ENCODE results near the gene SORCS2. TPM values are rescaled to one million over a fixed set of nuclear protein-coding genes. Genes with fewer than 3 reads are reported as not detected.
A peak's percentile ranks its signal among the peaks of the same experiment; 100 is the strongest.

The SORCS2 gene
- total and polyA plus RNA-seq, 8 donors = 4.6 to 9.7 (median 7.2) TPM

- intact Hi-C loops (cut with DNase I) = no loop called here
- no peak for TF ChIP-seq CTCF (IDR thresholded peaks at IDR 0.05)
- H3K27me3 ChIP-seq = no peaks in the 10 kb centered on the region
- no peak overlapping the region for H3K4me3 ChIP-seq
- DNase-seq (peak in 2 of 4 donors; percentile 20 to 54), ATAC-seq (no peak)
- H3K9me3 ChIP-seq = no peaks in the 10 kb centered on the region
- no peak overlapping the region for H3K27ac ChIP-seq
- no peaks in the 10 kb centered on the region for H3K4me1 ChIP-seq
- no peaks in the 10 kb centered on the region for H3K36me3 ChIP-seq
Observed at GRCh38 chr4:7428261-7429068, 236.1 kb downstream of the SORCS2 start.

GRCh38 chr4:7429069-7429416, 236.7 kb downstream of the SORCS2 start:
- ATAC-seq (no peak), DNase-seq (peak in 2 of 4 donors; percentile 12 to 54)
- Histone ChIP-seq H3K27me3 (no peaks in the 10 kb centered on the region), H3K36me3 (no peaks in the 10 kb centered on the region), H3K4me3 (no peak overlapping the region), H3K4me1 (no peaks in the 10 kb centered on the region), H3K27ac (no peak overlapping the region), H3K9me3 (no peaks in the 10 kb centered on the region)
- intact Hi-C loops (cut with DNase I) = no loop called here
- no peak for TF ChIP-seq CTCF (IDR thresholded peaks at IDR 0.05)

- ATAC-seq (no peak), DNase-seq (peak in 2 of 4 donors; percentile 26 to 54)
- H3K4me3 ChIP-seq = no peak overlapping the region
- no peaks in the 10 kb centered on the region for H3K36me3 ChIP-seq
- H3K4me1 ChIP-seq = peaks cover 0 to 1% of the 10 kb centered on the region in 2 donors
- TF ChIP-seq CTCF (IDR thresholded peaks at IDR 0.05) = no peak
- H3K27ac ChIP-seq = no peak overlapping the region
- no peaks in the 10 kb centered on the region for H3K27me3 ChIP-seq
- intact Hi-C loops (cut with DNase I) = no loop called here
- no peaks in the 10 kb centered on the region for H3K9me3 ChIP-seq
Observed at GRCh38 chr4:7429601-7430078, 237.3 kb downstream of the SORCS2 start.

- H3K27me3 ChIP-seq = no peaks in the 10 kb centered on the region
- ATAC-seq = peak; percentile 27
- H3K4me1 ChIP-seq = peaks cover 5% of the 10 kb centered on the region in 2 donors
- H3K4me3 ChIP-seq = no peak overlapping the region
- no peaks in the 10 kb centered on the region for H3K36me3 ChIP-seq
- TF ChIP-seq CTCF (IDR thresholded peaks at IDR 0.05) = no peak
- H3K27ac ChIP-seq = no peak overlapping the region
- intact Hi-C loops (cut with DNase I) = no loop called here
- DNase-seq = peak in 2 of 4 donors; percentile 30 to 80
- no peaks in the 10 kb centered on the region for H3K9me3 ChIP-seq
Observed at GRCh38 chr4:7430368-7430964, 238.1 kb downstream of the SORCS2 start.

GRCh38 chr4:7430965-7431695, 238.8 kb downstream of the SORCS2 start:
- Histone ChIP-seq H3K27me3 (no peaks in the 10 kb centered on the region), H3K4me1 (peaks cover 5 to 7% of the 10 kb centered on the region in 2 donors), H3K36me3 (no peaks in the 10 kb centered on the region), H3K9me3 (no peaks in the 10 kb centered on the region), H3K27ac (no peak overlapping the region), H3K4me3 (no peak overlapping the region)
- no peak for TF ChIP-seq CTCF (IDR thresholded peaks at IDR 0.05)
- DNase-seq = peak in 1 of 4 donors; percentile 28
- intact Hi-C loops (cut with DNase I) = no loop called here
- ATAC-seq = no peak

Data from left lung (tissue), 10 donors.